ENCODE data around the gene BHLHA15.

BHLHA15 gene

DNA sequence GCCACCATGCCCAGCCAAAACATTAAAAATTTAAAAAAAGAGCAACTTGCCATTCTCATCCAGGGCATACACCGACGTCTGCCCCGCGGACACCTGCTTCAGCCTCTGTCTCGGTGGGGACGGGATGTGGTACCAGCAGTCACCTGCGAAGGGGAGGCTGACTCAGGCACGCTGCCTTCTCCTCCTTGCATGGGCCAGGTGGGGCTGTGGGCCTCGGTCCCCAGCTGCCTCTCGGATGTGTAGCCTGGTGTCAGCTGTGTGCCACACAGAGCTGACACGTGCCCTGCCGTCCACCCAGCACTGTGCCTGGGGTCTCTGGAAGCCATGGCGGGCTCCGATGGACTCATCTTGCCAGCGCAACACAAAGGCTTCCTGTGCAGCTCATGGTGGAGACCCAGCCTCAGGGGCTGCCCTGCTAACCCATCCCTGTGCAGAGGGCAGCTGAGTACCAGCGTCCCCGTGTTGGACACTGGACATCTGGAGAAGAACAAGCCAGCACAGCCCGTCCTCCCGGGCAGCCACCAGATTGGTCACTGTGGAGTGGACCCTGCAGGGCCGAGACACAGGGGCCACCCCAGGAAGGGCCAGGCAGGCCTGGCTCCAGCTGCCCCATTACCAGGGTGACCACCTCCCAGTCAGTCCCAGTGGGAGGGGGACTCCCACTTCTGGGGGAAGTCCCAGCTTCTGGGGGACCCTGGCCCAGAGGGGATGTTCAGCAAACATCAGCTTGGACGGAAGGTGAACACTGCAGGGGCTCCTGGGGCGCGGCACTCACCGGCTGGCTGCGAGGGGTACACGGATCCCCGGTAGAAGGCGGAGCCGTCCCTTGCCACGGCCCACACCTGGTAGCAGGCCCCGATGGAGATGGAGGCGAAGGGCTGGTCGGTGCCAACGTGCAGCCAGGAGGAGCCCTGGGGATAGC is 10.6 kb downstream of the BHLHA15 start:
- TF ChIP-seq, protein P1, sequence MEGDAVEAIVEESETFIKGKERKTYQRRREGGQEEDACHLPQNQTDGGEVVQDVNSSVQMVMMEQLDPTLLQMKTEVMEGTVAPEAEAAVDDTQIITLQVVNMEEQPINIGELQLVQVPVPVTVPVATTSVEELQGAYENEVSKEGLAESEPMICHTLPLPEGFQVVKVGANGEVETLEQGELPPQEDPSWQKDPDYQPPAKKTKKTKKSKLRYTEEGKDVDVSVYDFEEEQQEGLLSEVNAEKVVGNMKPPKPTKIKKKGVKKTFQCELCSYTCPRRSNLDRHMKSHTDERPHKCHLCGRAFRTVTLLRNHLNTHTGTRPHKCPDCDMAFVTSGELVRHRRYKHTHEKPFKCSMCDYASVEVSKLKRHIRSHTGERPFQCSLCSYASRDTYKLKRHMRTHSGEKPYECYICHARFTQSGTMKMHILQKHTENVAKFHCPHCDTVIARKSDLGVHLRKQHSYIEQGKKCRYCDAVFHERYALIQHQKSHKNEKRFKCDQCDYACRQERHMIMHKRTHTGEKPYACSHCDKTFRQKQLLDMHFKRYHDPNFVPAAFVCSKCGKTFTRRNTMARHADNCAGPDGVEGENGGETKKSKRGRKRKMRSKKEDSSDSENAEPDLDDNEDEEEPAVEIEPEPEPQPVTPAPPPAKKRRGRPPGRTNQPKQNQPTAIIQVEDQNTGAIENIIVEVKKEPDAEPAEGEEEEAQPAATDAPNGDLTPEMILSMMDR (IDR thresholded peaks at IDR 0.05; ENCODE audit: extremely low read depth, insufficient read depth, missing control alignments): no peak
- in situ Hi-C loops (cut with MboI; ENCODE audit: low pct_unique_long_range_greater_than_20kb, low sequenced_read_pairs, unreplicated experiment): no loop called here
- no peak for DNase-seq (ENCODE audit: low spot score)

DNA sequence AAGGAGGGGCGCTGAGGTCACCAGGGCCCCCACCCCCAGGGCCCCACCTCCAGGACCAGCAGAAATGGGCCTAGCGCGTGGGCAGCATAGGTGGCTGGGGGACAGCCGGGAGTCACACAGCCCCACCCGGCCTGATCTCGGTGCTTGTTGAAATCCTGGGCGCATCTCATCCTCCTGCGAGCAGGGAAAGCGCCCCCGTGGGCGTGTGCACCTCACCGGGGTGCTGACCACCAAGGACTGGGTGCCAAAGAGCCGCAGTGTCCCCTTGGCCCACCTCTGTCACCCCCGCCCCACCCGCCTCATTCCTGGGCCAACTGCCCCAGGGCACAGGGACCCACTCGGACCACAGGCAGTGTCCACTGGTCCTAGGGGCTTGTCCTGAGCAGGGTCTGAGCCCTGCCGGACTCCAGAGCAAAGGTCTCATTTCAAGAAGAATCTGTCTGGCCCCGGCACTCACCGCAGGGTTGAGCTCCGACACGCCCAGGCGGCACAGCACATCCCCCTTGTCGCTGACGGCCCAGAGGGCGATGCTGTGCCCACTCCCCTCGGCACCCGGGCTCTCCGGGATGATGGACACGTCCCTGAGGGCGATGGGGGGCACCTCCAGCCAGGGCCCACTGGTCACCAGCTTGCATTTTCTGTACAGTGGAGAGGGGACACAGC is 11.4 kb downstream of the BHLHA15 start:
- DNase-seq (ENCODE audit: low spot score): peak; percentile 36
- TF ChIP-seq, protein P1 (IDR thresholded peaks at IDR 0.05; ENCODE audit: extremely low read depth, insufficient read depth, missing control alignments): no peak
- in situ Hi-C loops (cut with MboI; ENCODE audit: low pct_unique_long_range_greater_than_20kb, low sequenced_read_pairs, unreplicated experiment): no loop called here

DNA sequence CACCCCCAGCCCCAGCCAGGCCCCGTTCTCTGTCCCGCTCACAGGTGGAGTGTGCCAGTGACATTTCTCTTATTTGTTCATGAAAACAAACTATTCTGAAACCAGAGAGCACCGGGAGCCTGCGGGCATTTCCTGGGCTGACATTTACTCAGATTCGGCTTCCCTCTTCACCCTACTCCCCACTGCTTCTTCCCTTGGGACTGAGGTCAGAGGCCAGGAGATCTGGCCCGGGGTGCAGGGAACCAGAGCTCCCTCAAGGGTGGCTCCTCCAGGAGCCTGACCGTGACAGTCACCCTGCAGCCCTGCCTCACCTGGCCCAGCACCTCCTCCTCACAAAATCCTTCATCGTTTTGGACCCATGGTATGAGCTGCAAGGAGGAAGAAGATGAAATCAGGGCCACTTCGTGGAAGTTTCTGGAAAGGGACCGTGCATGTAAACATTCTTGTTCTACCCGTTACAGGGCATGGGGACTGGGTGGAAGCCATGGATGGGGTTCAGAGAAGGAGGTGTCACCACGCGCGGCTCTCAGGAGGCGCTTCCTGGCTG is 12.2 kb downstream of the BHLHA15 start:
- peak; percentile 36 for DNase-seq (ENCODE audit: low spot score)
- TF ChIP-seq, protein P1 (IDR thresholded peaks at IDR 0.05; ENCODE audit: extremely low read depth, insufficient read depth, missing control alignments): no peak
- in situ Hi-C loops (cut with MboI; ENCODE audit: low pct_unique_long_range_greater_than_20kb, low sequenced_read_pairs, unreplicated experiment): no loop called here

DNA sequence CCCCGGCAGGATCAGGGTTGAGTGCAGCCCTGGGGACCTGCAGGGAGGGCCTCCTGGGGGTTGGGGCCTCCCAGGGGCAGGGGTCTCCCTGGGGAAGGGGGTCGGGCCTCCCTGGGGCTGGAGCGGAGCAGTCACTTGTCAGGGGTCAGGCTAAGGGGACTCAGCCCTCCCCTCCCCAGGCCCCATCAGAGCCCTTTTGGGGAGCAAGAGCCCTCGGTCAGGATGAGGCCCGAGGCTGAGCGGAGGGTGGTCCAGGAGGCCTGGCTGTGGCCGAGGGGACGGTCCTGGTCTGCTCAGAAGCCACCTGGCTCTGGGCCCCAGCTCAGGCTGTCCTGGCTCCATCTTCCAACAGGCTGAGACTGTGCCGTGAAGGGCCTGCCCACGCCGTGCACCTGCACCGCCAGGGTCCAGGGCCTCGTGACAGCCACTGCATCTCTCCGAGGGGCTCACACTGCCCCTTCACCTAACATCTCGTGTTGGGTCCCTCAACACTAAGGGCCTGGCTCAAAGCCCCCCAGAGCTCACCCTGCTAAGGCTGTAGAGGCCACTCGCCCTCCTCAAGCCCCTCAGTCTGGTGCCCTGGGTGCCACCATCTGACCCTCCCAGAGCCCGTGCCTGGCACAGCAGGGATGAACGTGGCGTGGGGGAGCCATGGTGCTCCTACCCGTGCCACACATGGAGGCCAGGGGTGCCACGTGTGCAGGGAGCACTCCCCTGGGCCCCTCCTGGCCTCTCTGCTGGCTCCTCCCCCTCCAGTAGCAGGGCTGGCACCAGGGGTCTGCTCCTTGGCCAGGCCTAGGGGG is 12.9 kb downstream of the BHLHA15 start:
- no peak for DNase-seq (ENCODE audit: low spot score)
- in situ Hi-C loops (cut with MboI; ENCODE audit: low pct_unique_long_range_greater_than_20kb, low sequenced_read_pairs, unreplicated experiment): no loop called here
- TF ChIP-seq, protein P1 (IDR thresholded peaks at IDR 0.05; ENCODE audit: extremely low read depth, insufficient read depth, missing control alignments): no peak

DNA sequence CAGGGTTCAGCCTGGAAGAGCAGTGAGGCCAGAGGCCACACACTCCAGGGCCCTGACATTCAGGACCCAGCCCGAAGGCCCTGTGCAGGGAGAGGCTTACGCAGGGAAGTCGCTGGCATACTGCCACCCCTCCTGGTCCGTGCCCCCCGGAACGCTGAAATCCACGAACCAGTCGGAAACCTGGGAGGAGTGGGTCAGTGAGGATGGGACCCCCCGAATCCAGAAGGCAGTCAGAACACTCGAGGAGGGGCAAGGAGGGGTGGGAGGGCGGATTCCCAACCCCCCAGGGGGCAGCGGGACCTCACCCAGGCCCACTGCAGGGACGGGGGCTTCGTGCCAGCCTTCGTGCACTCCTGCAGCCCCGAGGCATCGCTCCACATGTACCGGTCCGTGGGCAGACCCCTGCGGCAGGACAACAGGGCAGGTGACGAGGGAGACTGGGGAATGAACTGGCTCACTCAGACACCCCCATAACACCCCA is 13.5 kb downstream of the BHLHA15 start:
- in situ Hi-C loops (cut with MboI; ENCODE audit: low pct_unique_long_range_greater_than_20kb, low sequenced_read_pairs, unreplicated experiment): no loop called here
- TF ChIP-seq, protein P1 (IDR thresholded peaks at IDR 0.05; ENCODE audit: extremely low read depth, insufficient read depth, missing control alignments): no peak
- no peak for DNase-seq (ENCODE audit: low spot score)
